ENCODE results near the gene AADAT. TPM values are rescaled to one million over a fixed set of nuclear protein-coding genes. Genes with fewer than 3 reads are reported as not detected.

AADAT gene
- total and polyA plus RNA-seq, 2 donors from 2014 or later: 2.6 to 4.6 TPM

GRCh38 chr4:170038769-170039168 is 51.0 kb downstream of the AADAT start:
- Histone ChIP-seq H3K4me3 (ENCODE audit: low read length in 3 of 3) (no peak overlapping the region), H3K27me3 (ENCODE audit: control insufficient read depth, insufficient read depth, low read length) (no peaks in the 10 kb centered on the region), H3K27ac (ENCODE audit: low read depth in 2 of 2, low read length in 2 of 2) (no peak overlapping the region), H3K36me3 (ENCODE audit: control insufficient read depth in 2 of 3, insufficient read depth in 3 of 3, low read length in 3 of 3) (no peaks in the 10 kb centered on the region), H3K9ac (ENCODE audit: low read length in 3 of 3) (no peak overlapping the region), H3K4me1 (ENCODE audit: control insufficient read depth in 2 of 3, insufficient read depth in 2 of 3, low read depth in 1 of 3, low read length in 3 of 3) (no peaks in the 10 kb centered on the region), H3K9me3 (ENCODE audit: control insufficient read depth in 2 of 3, insufficient read depth in 1 of 3, low read length in 3 of 3) (no peaks in the 10 kb centered on the region)
- DNase-seq (no peak), FAIRE-seq (no peak)
- intact Hi-C loops (cut with DNase I): no loop called here
- TF ChIP-seq, protein P1, sequence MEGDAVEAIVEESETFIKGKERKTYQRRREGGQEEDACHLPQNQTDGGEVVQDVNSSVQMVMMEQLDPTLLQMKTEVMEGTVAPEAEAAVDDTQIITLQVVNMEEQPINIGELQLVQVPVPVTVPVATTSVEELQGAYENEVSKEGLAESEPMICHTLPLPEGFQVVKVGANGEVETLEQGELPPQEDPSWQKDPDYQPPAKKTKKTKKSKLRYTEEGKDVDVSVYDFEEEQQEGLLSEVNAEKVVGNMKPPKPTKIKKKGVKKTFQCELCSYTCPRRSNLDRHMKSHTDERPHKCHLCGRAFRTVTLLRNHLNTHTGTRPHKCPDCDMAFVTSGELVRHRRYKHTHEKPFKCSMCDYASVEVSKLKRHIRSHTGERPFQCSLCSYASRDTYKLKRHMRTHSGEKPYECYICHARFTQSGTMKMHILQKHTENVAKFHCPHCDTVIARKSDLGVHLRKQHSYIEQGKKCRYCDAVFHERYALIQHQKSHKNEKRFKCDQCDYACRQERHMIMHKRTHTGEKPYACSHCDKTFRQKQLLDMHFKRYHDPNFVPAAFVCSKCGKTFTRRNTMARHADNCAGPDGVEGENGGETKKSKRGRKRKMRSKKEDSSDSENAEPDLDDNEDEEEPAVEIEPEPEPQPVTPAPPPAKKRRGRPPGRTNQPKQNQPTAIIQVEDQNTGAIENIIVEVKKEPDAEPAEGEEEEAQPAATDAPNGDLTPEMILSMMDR (IDR thresholded peaks at IDR 0.05; ENCODE audit: borderline replicate concordance, extremely low read depth, insufficient read depth): no peak

- H3K4me1 ChIP-seq (ENCODE audit: control insufficient read depth in 2 of 3, insufficient read depth in 2 of 3, low read depth in 1 of 3, low read length in 3 of 3): no peaks in the 10 kb centered on the region
- no peak for FAIRE-seq
- H3K27me3 ChIP-seq (ENCODE audit: control insufficient read depth, insufficient read depth, low read length): no peaks in the 10 kb centered on the region
- H3K9ac ChIP-seq (ENCODE audit: low read length in 3 of 3): no peak overlapping the region
- no peak for DNase-seq
- TF ChIP-seq, protein P1 (IDR thresholded peaks at IDR 0.05; ENCODE audit: borderline replicate concordance, extremely low read depth, insufficient read depth): no peak
- no peaks in the 10 kb centered on the region for H3K9me3 ChIP-seq (ENCODE audit: control insufficient read depth in 2 of 3, insufficient read depth in 1 of 3, low read length in 3 of 3)
- H3K27ac ChIP-seq (ENCODE audit: low read depth in 2 of 2, low read length in 2 of 2): no peak overlapping the region
- no peak overlapping the region for H3K4me3 ChIP-seq (ENCODE audit: low read length in 3 of 3)
- no peaks in the 10 kb centered on the region for H3K36me3 ChIP-seq (ENCODE audit: control insufficient read depth in 2 of 3, insufficient read depth in 3 of 3, low read length in 3 of 3)
- intact Hi-C loops (cut with DNase I): no loop called here
Measured at GRCh38 chr4:170038232-170038631, 51.5 kb downstream of the AADAT start.

- Histone ChIP-seq H3K9ac (ENCODE audit: low read length in 3 of 3) (no peak overlapping the region), H3K9me3 (ENCODE audit: control insufficient read depth in 2 of 3, insufficient read depth in 1 of 3, low read length in 3 of 3) (no peaks in the 10 kb centered on the region), H3K27me3 (ENCODE audit: control insufficient read depth, insufficient read depth, low read length) (no peaks in the 10 kb centered on the region), H3K36me3 (ENCODE audit: control insufficient read depth in 2 of 3, insufficient read depth in 3 of 3, low read length in 3 of 3) (no peaks in the 10 kb centered on the region), H3K4me1 (ENCODE audit: control insufficient read depth in 2 of 3, insufficient read depth in 2 of 3, low read depth in 1 of 3, low read length in 3 of 3) (no peaks in the 10 kb centered on the region), H3K4me3 (ENCODE audit: low read length in 3 of 3) (no peak overlapping the region), H3K27ac (ENCODE audit: low read depth in 2 of 2, low read length in 2 of 2) (no peak overlapping the region)
- no peak for FAIRE-seq
- intact Hi-C loops (cut with DNase I): no loop called here
- TF ChIP-seq, protein P1 (IDR thresholded peaks at IDR 0.05; ENCODE audit: borderline replicate concordance, extremely low read depth, insufficient read depth): no peak
- no peak for DNase-seq
Measured at GRCh38 chr4:170037481-170037880, 52.3 kb downstream of the AADAT start.

DNA sequence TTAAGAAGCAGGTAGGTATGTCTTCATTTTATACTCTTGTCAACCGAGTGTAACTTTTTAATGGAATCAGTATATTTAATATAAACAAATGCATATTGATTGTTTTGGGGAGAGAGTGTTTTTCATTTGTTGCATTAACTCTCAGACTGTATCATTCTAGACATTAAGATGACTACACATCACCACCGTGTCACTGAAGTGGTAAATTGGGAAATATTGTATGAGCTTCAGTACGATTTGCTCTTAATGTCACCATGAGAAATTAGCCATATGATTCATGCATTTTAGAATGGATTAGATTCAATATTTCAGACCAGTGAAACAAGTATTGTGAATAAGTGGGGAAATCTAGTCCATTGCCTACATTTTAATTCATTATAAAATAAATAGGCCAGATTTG is 53.9 kb downstream of the AADAT start:
- H3K27me3 ChIP-seq (ENCODE audit: control insufficient read depth, insufficient read depth, low read length): no peaks in the 10 kb centered on the region
- H3K36me3 ChIP-seq (ENCODE audit: control insufficient read depth in 2 of 3, insufficient read depth in 3 of 3, low read length in 3 of 3): no peaks in the 10 kb centered on the region
- TF ChIP-seq, protein P1 (IDR thresholded peaks at IDR 0.05; ENCODE audit: borderline replicate concordance, extremely low read depth, insufficient read depth): no peak
- H3K4me1 ChIP-seq (ENCODE audit: control insufficient read depth in 2 of 3, insufficient read depth in 2 of 3, low read depth in 1 of 3, low read length in 3 of 3): no peaks in the 10 kb centered on the region
- intact Hi-C loops (cut with DNase I): no loop called here
- no peak overlapping the region for H3K9ac ChIP-seq (ENCODE audit: low read length in 3 of 3)
- no peaks in the 10 kb centered on the region for H3K9me3 ChIP-seq (ENCODE audit: control insufficient read depth in 2 of 3, insufficient read depth in 1 of 3, low read length in 3 of 3)
- no peak overlapping the region for H3K27ac ChIP-seq (ENCODE audit: low read depth in 2 of 2, low read length in 2 of 2)
- DNase-seq (no peak), FAIRE-seq (no peak)
- H3K4me3 ChIP-seq (ENCODE audit: low read length in 3 of 3): no peak overlapping the region
